Measurements from ENCODE around the gene TMEM229B. TPM values are rescaled to one million over a fixed set of nuclear protein-coding genes. Genes with fewer than 3 reads are reported as not detected.

TMEM229B gene
- total and polyA plus RNA-seq, 4 donors, result 1.5 to 4.5 (median 2.5) TPM

- Histone ChIP-seq H3K36me3 (ENCODE audit: control insufficient read depth in 4 of 4, insufficient read depth in 4 of 4, low read length in 4 of 4) (no peaks in the 10 kb centered on the region), H3K27me3 (ENCODE audit: control insufficient read depth in 3 of 3, insufficient read depth in 3 of 3, low read length in 2 of 3) (peaks cover 0 to 2% (median 0%) of the 10 kb centered on the region in 3 donors), H3K27ac (ENCODE audit: low read depth in 1 of 2, low read length in 1 of 2) (no peak overlapping the region), H3K9ac (ENCODE audit: insufficient read depth in 1 of 2, low read length in 2 of 2) (no peak overlapping the region), H3K4me1 (ENCODE audit: control insufficient read depth in 5 of 5, insufficient read depth in 5 of 5, low read length in 5 of 5) (no peaks in the 10 kb centered on the region), H3K4me3 (no peak overlapping the region), H3K9me3 (ENCODE audit: control insufficient read depth in 4 of 4, insufficient read depth in 3 of 4, low read length in 3 of 4) (no peaks in the 10 kb centered on the region)
- WGBS, 2 donors, result 50 to 78% methylated on average over 4 of the region's 4 CpGs
- TF ChIP-seq CTCF (IDR thresholded peaks at IDR 0.05; ENCODE audit: control extremely low read depth, extremely low read depth), result no peak
- no peak for ATAC-seq (ENCODE audit: insufficient read depth, low FRiP score)
- DNase-seq, result peak in 1 of 3 donors; percentile 30
Observed at GRCh38 chr14:67440513-67440912, 48.0 kb downstream of the TMEM229B start.

- no peak for TF ChIP-seq CTCF (IDR thresholded peaks at IDR 0.05; ENCODE audit: control extremely low read depth, extremely low read depth)
- H3K9me3 ChIP-seq (ENCODE audit: control insufficient read depth in 4 of 4, insufficient read depth in 3 of 4, low read length in 3 of 4), result no peaks in the 10 kb centered on the region
- H3K4me3 ChIP-seq, result no peak overlapping the region
- H3K36me3 ChIP-seq (ENCODE audit: control insufficient read depth in 4 of 4, insufficient read depth in 4 of 4, low read length in 4 of 4), result no peaks in the 10 kb centered on the region
- H3K9ac ChIP-seq (ENCODE audit: insufficient read depth in 1 of 2, low read length in 2 of 2), result no peak overlapping the region
- no peaks in the 10 kb centered on the region for H3K4me1 ChIP-seq (ENCODE audit: control insufficient read depth in 5 of 5, insufficient read depth in 5 of 5, low read length in 5 of 5)
- H3K27ac ChIP-seq (ENCODE audit: low read depth in 1 of 2, low read length in 1 of 2), result no peak overlapping the region
- ATAC-seq (ENCODE audit: insufficient read depth, low FRiP score) (no peak), DNase-seq (no peak)
- peaks cover 0 to 2% (median 0%) of the 10 kb centered on the region in 3 donors for H3K27me3 ChIP-seq (ENCODE audit: control insufficient read depth in 3 of 3, insufficient read depth in 3 of 3, low read length in 2 of 3)
- WGBS, 2 donors, result 94% methylated on average over 1 of the region's 1 CpG
Observed at GRCh38 chr14:67438969-67439368, 49.6 kb downstream of the TMEM229B start.

- WGBS, 2 donors, result 89 to 91% methylated on average over 10 of the region's 10 CpGs
- DNase-seq (no peak), ATAC-seq (ENCODE audit: insufficient read depth, low FRiP score) (no peak)
- no peaks in the 10 kb centered on the region for H3K9me3 ChIP-seq (ENCODE audit: control insufficient read depth in 4 of 4, insufficient read depth in 3 of 4, low read length in 3 of 4)
- H3K27ac ChIP-seq (ENCODE audit: low read depth in 1 of 2, low read length in 1 of 2), result no peak overlapping the region
- no peak for TF ChIP-seq CTCF (IDR thresholded peaks at IDR 0.05; ENCODE audit: control extremely low read depth, extremely low read depth)
- no peak overlapping the region for H3K9ac ChIP-seq (ENCODE audit: insufficient read depth in 1 of 2, low read length in 2 of 2)
- no peaks in the 10 kb centered on the region for H3K36me3 ChIP-seq (ENCODE audit: control insufficient read depth in 4 of 4, insufficient read depth in 4 of 4, low read length in 4 of 4)
- no peaks in the 10 kb centered on the region for H3K4me1 ChIP-seq (ENCODE audit: control insufficient read depth in 5 of 5, insufficient read depth in 5 of 5, low read length in 5 of 5)
- H3K27me3 ChIP-seq (ENCODE audit: control insufficient read depth in 3 of 3, insufficient read depth in 3 of 3, low read length in 2 of 3), result peaks cover 0 to 2% (median 2%) of the 10 kb centered on the region in 3 donors
- H3K4me3 ChIP-seq, result no peak overlapping the region
Observed at GRCh38 chr14:67436006-67436866, 52.3 kb downstream of the TMEM229B start.
